K562 (cell line): ENCODE measurements around the gene RAD54L. TPM values are rescaled to one million over a fixed set of nuclear protein-coding genes. Genes with fewer than 3 reads are reported as not detected.

Experiments
- ARID1B ChIP-seq: fragments of 450-650 bp; IDR thresholded peaks from 2 replicates; pipeline ENCODE4 v1.6.1; 2016; ENCODE audit warnings: antibody characterized with exemption, mild to moderate bottlenecking, inconsistent platforms
- CBX1 ChIP-seq: sonication (generic); IDR thresholded peaks from 2 replicates; pipeline ENCODE4 v1.6.1; 2016; ENCODE audit warnings: antibody characterized with exemption, low read depth, mild to moderate bottlenecking
- CXXC5 ChIP-seq: fragments of 250-450 bp; sonication (Bioruptor Pico); IDR thresholded peaks from 2 replicates; pipeline ENCODE4 v1.8.0; 2022; ENCODE audit warnings: inconsistent platforms, mild to moderate bottlenecking, moderate library complexity
- DIDO1 ChIP-seq: fragments of 450-650 bp; IDR thresholded peaks from 2 replicates; pipeline ENCODE4 v1.6.1; 2016; ENCODE audit warnings: low read depth, missing biosample characterization, missing genetic modification characterization
- DNMT1 ChIP-seq: fragments of 450-650 bp; IDR thresholded peaks from 2 replicates; pipeline ENCODE4 v1.6.1; 2016; ENCODE audit warnings: antibody characterized with exemption, mild to moderate bottlenecking
- JUND ChIP-seq, 2 experiments: IDR thresholded peaks; 2 replicates in 1 of 2; 3 replicates in 1 of 2; pipeline ENCODE4 v1.6.1; 2011; ENCODE audit warnings: borderline replicate concordance in 2 of 2, low read depth in 2 of 2, low read length in 2 of 2, improper control_type of control experiment in 1 of 2, missing biosample characterization in 1 of 2, missing genetic modification characterization in 1 of 2, missing genetic modification reagents in 1 of 2
- KHSRP ChIP-seq: fragments of 450-650 bp; IDR thresholded peaks from 2 replicates; pipeline ENCODE4 v1.6.1; 2017
- MEIS2 ChIP-seq: fragments of 450-650 bp; IDR thresholded peaks from 2 replicates; pipeline ENCODE4 v1.6.1; 2014; ENCODE audit warnings: mild to moderate bottlenecking; ENCODE audit not compliant: partially characterized antibody
- NBN ChIP-seq: fragments of 450-650 bp; IDR thresholded peaks from 2 replicates; pipeline ENCODE4 v1.6.1; 2016; ENCODE audit warnings: low read depth, mild to moderate bottlenecking
- NFIX ChIP-seq: fragments of 250-450 bp; sonication (Bioruptor Pico); IDR thresholded peaks from 2 replicates; pipeline ENCODE4 v1.4.0; 2020; ENCODE audit warnings: low read depth, mild to moderate bottlenecking, moderate library complexity
- RBBP5 ChIP-seq: fragments of 200-600 bp; sonication (generic); IDR thresholded peaks from 2 replicates; pipeline ENCODE4 v1.6.1; 2012; ENCODE audit warnings: borderline replicate concordance, mild to moderate bottlenecking, low read length, control low read depth, inconsistent platforms; ENCODE audit not compliant: insufficient read depth, poor library complexity, severe bottlenecking
- TCF7 ChIP-seq: sonication (generic); IDR thresholded peaks from 2 replicates; pipeline ENCODE4 v1.6.1; 2016; ENCODE audit warnings: antibody characterized with exemption, borderline replicate concordance
- TEAD1 ChIP-seq, 2 experiments: fragments of 450-650 bp in 1 of 2; sonication (generic) in 1 of 2; formaldehyde crosslinking; IDR thresholded peaks; 2 replicates each; pipeline versions ENCODE4 v1.4.0 to v1.8.0; 2020 to 2022; ENCODE audit warnings: mild to moderate bottlenecking in 2 of 2, missing genetic modification reagents in 1 of 2
- WHSC1 ChIP-seq: IDR thresholded peaks from one replicate; pipeline ENCODE4 v1.6.1; 2012; ENCODE audit warnings: low read length, control low read depth, inconsistent platforms
- XRCC5 ChIP-seq: fragments of 200-400 bp; formaldehyde crosslinking; IDR thresholded peaks from 2 replicates; pipeline ENCODE4 v1.6.1; 2017; ENCODE audit warnings: low read depth, mild to moderate bottlenecking, low read length
- ZC3H8 ChIP-seq: fragments of 450-650 bp; IDR thresholded peaks from 2 replicates; pipeline ENCODE4 v1.6.1; 2017
- ZNF165 ChIP-seq: fragments of 250-450 bp; sonication (Bioruptor Pico); IDR thresholded peaks from 2 replicates; pipeline ENCODE4 v1.4.0; 2020; ENCODE audit warnings: borderline replicate concordance
- ZNF444 ChIP-seq: fragments of 250-450 bp; sonication (Bioruptor Pico); IDR thresholded peaks from 2 replicates; pipeline ENCODE4 v1.4.0; 2020; ENCODE audit warnings: mild to moderate bottlenecking, moderate library complexity
- ZNF445 ChIP-seq: fragments of 250-450 bp; sonication (Bioruptor Pico); IDR thresholded peaks from 2 replicates; pipeline ENCODE4 v1.4.0; 2020; ENCODE audit warnings: low read depth, mild to moderate bottlenecking, moderate library complexity
- ZNF561 ChIP-seq: fragments of 450-650 bp; formaldehyde crosslinking; conservative IDR thresholded peaks from 2 replicates; pipeline ENCODE4 v1.4.0; 2020; ENCODE audit warnings: mild to moderate bottlenecking, moderate library complexity
- ZSCAN29 ChIP-seq: fragments of 450-650 bp; IDR thresholded peaks from 2 replicates; pipeline ENCODE4 v1.6.1; 2017
- polyA plus RNA-seq, 8 experiments: library from polyadenylated mRNA; depleted of rRNA in 4 of 8; stranded (reverse) in 5 of 8; unstranded in 3 of 8; fragments of >200 nt; fragmentation: Nextera tagmentation in 2 of 8; fragmentation: Illumina TruSeq in 1 of 8; extraction: Ambion mirVana in 2 of 8; extraction: Trizol in 1 of 8; gene quantifications; 2 replicates each; pipeline versions ENCODE4 v1.2.1 to v1.2.3, GENCODE V29; 2011 to 2014; ENCODE audit warnings: inconsistent platforms in 1 of 8, missing spikeins in 1 of 8
- total RNA-seq, 7 experiments: library from RNA; depleted of rRNA in 6 of 7; stranded (reverse); fragments of >200 nt in 6 of 7; fragmentation: Illumina TruSeq in 2 of 7; extraction: Trizol in 2 of 7; gene quantifications; 2 replicates each; pipeline versions ENCODE4 v1.2.1 to v1.2.3, GENCODE V29; 2011 to 2021; ENCODE audit warnings: low replicate concordance in 1 of 7
- TF ChIP-seq, protein P1 (sequence below): fragments of 250-450 bp; sonication (Bioruptor Pico); IDR thresholded peaks from 2 replicates; pipeline ENCODE4 v1.4.0; 2020; ENCODE audit warnings: borderline replicate concordance
- TF ChIP-seq, protein P2 (sequence below): fragments of 250-450 bp; sonication (Bioruptor Pico); IDR thresholded peaks from 2 replicates; pipeline ENCODE4 v1.8.0; 2021; ENCODE audit warnings: mild to moderate bottlenecking, moderate library complexity
- TF ChIP-seq, protein P3 (sequence below): sonication (generic); formaldehyde crosslinking; IDR thresholded peaks from 2 replicates; pipeline ENCODE4 v1.5.0; 2020; ENCODE audit warnings: missing genetic modification reagents
- TF ChIP-seq, protein P4 (sequence below), 2 experiments: fragments of 250-450 bp in 1 of 2; fragments of 450-650 bp in 1 of 2; sonication (Bioruptor Pico) in 1 of 2; IDR thresholded peaks; 2 replicates each; pipeline versions ENCODE4 v1.6.1 to v1.8.0; 2016 to 2021; ENCODE audit warnings: mild to moderate bottlenecking in 2 of 2, moderate library complexity in 2 of 2, missing compliant biosample characterization in 1 of 2, missing genetic modification characterization in 1 of 2

RAD54L gene
- total and polyA plus RNA-seq, 9 of the 15 experiments (the other 6 are each of a cell fraction or from before 2014, with no cell fraction given) = 17.9 to 92.3 (median 37.5) TPM

DNA sequence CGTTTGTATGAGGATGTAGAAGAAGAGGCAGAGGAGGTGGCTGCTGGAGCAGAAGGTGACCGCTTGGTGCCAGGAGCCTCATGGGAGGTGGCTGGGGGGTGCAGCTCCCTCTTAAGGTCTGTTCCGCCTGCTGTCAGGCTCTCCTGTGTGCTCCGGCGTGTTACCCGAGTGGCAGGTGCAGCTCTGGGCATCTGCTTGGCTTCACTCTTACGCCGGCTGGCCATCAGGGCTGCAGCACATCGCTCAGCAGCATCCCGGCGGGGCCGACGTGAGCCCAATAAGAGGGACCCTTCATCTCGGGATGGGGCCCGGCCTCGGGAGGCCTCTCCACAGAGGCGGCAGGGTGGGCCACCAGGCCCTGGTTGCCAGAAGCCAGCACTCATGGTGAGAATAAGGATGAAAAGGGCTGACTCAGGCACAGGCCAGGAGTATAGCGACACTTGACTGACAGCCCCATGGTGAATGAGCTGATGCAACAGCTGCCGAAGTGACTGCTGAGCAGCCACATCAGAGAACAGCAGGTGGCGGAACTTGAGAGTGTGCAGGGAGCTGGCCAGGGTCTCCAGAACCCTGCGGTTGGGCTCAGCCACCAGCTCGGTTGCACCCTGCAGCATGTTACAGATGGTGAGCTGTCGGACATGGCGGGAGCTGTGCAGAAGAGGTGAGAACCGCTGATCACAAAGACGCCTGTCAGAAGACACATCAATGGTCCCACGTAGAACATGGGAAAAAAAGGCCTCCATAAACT, 38.3 kb downstream of the RAD54L start (continued):
- TF ChIP-seq, protein P1, sequence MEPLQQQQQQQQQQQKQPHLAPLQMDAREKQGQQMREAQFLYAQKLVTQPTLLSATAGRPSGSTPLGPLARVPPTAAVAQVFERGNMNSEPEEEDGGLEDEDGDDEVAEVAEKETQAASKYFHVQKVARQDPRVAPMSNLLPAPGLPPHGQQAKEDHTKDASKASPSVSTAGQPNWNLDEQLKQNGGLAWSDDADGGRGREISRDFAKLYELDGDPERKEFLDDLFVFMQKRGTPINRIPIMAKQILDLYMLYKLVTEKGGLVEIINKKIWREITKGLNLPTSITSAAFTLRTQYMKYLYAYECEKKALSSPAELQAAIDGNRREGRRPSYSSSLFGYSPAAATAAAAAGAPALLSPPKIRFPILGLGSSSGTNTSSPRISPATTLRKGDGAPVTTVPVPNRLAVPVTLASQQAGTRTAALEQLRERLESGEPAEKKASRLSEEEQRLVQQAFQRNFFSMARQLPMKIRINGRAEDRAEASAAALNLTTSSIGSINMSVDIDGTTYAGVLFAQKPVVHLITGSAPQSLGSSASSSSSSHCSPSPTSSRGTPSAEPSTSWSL (CRISPR knock-in tag) = no peak
- TF ChIP-seq ZC3H8 (no peak), NBN (no peak; the same call in 1 of the 2 replicates), CBX1 (no peak), ARID1B (peak; percentile 52; the same call in 1 of the 2 replicates), DNMT1 (no peak), TCF7 (no peak), MEIS2 (peak; percentile 92), RBBP5 (no peak), KHSRP (no peak), ZNF444 (CRISPR knock-in tag) (no peak), ZNF165 (CRISPR knock-in tag) (no peak), XRCC5 (no peak), CXXC5 (CRISPR knock-in tag) (peak; percentile 76), NFIX (CRISPR knock-in tag) (no peak), ZSCAN29 (no peak), ZNF561 (CRISPR knock-in tag) (no peak), DIDO1 (tag) (no peak), WHSC1 (no peak), JUND (IDR thresholded peaks at IDR 0.05; ENCODE audit: borderline replicate concordance, low read depth, low read length) (peak; percentile 87), JUND (tag; IDR thresholded peaks at IDR 0.05; ENCODE audit: borderline replicate concordance, low read depth, low read length) (peak; percentile 65; the same call in 1 of the 3 replicates), TEAD1 (CRISPR knock-in tag; IDR thresholded peaks at IDR 0.05) (0 out of 4 replicates have a peak, but pooled peaks of 1 of the 2 experiments have one; percentile 56), ZNF445 (CRISPR knock-in tag) (no peak)
- TF ChIP-seq, protein P2, sequence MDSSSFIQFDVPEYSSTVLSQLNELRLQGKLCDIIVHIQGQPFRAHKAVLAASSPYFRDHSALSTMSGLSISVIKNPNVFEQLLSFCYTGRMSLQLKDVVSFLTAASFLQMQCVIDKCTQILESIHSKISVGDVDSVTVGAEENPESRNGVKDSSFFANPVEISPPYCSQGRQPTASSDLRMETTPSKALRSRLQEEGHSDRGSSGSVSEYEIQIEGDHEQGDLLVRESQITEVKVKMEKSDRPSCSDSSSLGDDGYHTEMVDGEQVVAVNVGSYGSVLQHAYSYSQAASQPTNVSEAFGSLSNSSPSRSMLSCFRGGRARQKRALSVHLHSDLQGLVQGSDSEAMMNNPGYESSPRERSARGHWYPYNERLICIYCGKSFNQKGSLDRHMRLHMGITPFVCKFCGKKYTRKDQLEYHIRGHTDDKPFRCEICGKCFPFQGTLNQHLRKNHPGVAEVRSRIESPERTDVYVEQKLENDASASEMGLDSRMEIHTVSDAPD (CRISPR knock-in tag) = peak; percentile 59; the same call in 1 of the 2 replicates
- TF ChIP-seq, protein P3, sequence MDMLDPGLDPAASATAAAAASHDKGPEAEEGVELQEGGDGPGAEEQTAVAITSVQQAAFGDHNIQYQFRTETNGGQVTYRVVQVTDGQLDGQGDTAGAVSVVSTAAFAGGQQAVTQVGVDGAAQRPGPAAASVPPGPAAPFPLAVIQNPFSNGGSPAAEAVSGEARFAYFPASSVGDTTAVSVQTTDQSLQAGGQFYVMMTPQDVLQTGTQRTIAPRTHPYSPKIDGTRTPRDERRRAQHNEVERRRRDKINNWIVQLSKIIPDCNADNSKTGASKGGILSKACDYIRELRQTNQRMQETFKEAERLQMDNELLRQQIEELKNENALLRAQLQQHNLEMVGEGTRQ (CRISPR knock-in tag) = no peak
- TF ChIP-seq, protein P4, sequence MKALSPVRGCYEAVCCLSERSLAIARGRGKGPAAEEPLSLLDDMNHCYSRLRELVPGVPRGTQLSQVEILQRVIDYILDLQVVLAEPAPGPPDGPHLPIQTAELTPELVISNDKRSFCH (CRISPR knock-in tag; IDR thresholded peaks at IDR 0.05) = no peak
- TF ChIP-seq, protein P4 (tag; IDR thresholded peaks at IDR 0.05) = 0 out of 2 replicates have a peak, but pooled peaks have one; percentile 43
